HEK293 (cell line): ENCODE data around the gene IPO8.

Source experiments
- CTCF ChIA-PET: fragments of 350-600 bp; formaldehyde crosslinking; extraction: SDS; loops from one replicate; lab custom pipeline; 2021; ENCODE audit warnings: antibody characterized with exemption; lab: Yijun Ruan, JAX
- POLR2A ChIA-PET: fragments of 300-600 bp; formaldehyde crosslinking; extraction: SDS; loops from one replicate; lab custom pipeline; 2020; ENCODE audit warnings: antibody characterized with exemption, inconsistent platforms; lab: Yijun Ruan, JAX
- H3K27ac ChIP-seq: fragments of 200-500 bp; sonication (Bioruptor generic); 2 replicates; pipeline ENCODE4 v1.5.1; 2014; ENCODE audit warnings: low read depth, low read length, control low read depth, inconsistent platforms; ENCODE audit errors: extremely low read depth
- H3K36me3 ChIP-seq, 2 experiments: fragments of 200-500 bp in 1 of 2; sonication (Bioruptor generic) in 1 of 2; 1 replicate in 1 of 2; 2 replicates in 1 of 2; pipeline ENCODE4 v1.5.1; 2014 to 2017; ENCODE audit warnings: inconsistent platforms in 2 of 2, low read length in 2 of 2; ENCODE audit not compliant: control insufficient read depth in 2 of 2, insufficient read depth in 1 of 2
- H3K4me1 ChIP-seq: fragments of 200-500 bp; sonication (Bioruptor generic); 2 replicates; pipeline ENCODE4 v1.5.1; 2014; ENCODE audit warnings: mild to moderate bottlenecking, low read length, inconsistent platforms; ENCODE audit not compliant: control insufficient read depth, insufficient read depth
- H3K4me3 ChIP-seq: 2 replicates; pipeline ENCODE4 v1.5.1; 2011; ENCODE audit warnings: low read depth, mild to moderate bottlenecking, control low read depth, low read length, moderate library complexity
- H3K9me3 ChIP-seq: fragments of 200-500 bp; sonication (Bioruptor generic); 2 replicates; pipeline ENCODE4 v1.5.1; 2014; ENCODE audit warnings: low read depth, low read length, inconsistent platforms; ENCODE audit not compliant: control insufficient read depth, insufficient read depth
- BCL6B ChIP-seq: fragments of 450-650 bp; formaldehyde crosslinking; IDR thresholded peaks from 2 replicates; pipeline ENCODE4 v1.5.1; 2017; ENCODE audit warnings: missing biosample characterization, missing genetic modification characterization
- FEZF1 ChIP-seq: fragments of 450-650 bp; formaldehyde crosslinking; IDR thresholded peaks from 2 replicates; pipeline ENCODE4 v1.5.1; 2016; ENCODE audit warnings: missing biosample characterization, missing genetic modification characterization
- KLF7 ChIP-seq: fragments of 450-650 bp; formaldehyde crosslinking; IDR thresholded peaks from 2 replicates; pipeline ENCODE4 v1.5.1; 2016; ENCODE audit warnings: missing biosample characterization, missing genetic modification characterization, borderline replicate concordance
- PRDM6 ChIP-seq: fragments of 450-650 bp; formaldehyde crosslinking; IDR thresholded peaks from 2 replicates; pipeline ENCODE4 v1.5.1; 2017; ENCODE audit warnings: missing biosample characterization, missing genetic modification characterization
- RBAK ChIP-seq: fragments of 450-650 bp; formaldehyde crosslinking; IDR thresholded peaks from 2 replicates; pipeline ENCODE4 v1.5.1; 2016; ENCODE audit warnings: missing biosample characterization, missing genetic modification characterization
- SP2 ChIP-seq: fragments of 450-650 bp; formaldehyde crosslinking; IDR thresholded peaks from 2 replicates; pipeline ENCODE4 v1.5.1; 2016; ENCODE audit warnings: missing biosample characterization, missing genetic modification characterization
- SP3 ChIP-seq: fragments of 450-650 bp; formaldehyde crosslinking; IDR thresholded peaks from 2 replicates; pipeline ENCODE4 v1.5.1; 2016; ENCODE audit warnings: missing biosample characterization, missing genetic modification characterization
- ZFP69B ChIP-seq: fragments of 450-650 bp; formaldehyde crosslinking; IDR thresholded peaks from 2 replicates; pipeline ENCODE4 v1.5.1; 2016; ENCODE audit warnings: missing biosample characterization, missing genetic modification characterization
- ZNF112 ChIP-seq: fragments of 450-650 bp; formaldehyde crosslinking; IDR thresholded peaks from 2 replicates; pipeline ENCODE4 v1.5.0; 2017; ENCODE audit warnings: missing biosample characterization, missing genetic modification characterization
- ZNF148 ChIP-seq: fragments of 450-650 bp; formaldehyde crosslinking; IDR thresholded peaks from 2 replicates; pipeline ENCODE4 v1.5.0; 2017; ENCODE audit warnings: missing biosample characterization, missing genetic modification characterization, borderline replicate concordance
- ZNF16 ChIP-seq: fragments of 450-650 bp; formaldehyde crosslinking; IDR thresholded peaks from 2 replicates; pipeline ENCODE4 v1.5.1; 2016; ENCODE audit warnings: low read depth, missing biosample characterization, missing genetic modification characterization
- ZNF248 ChIP-seq: fragments of 450-650 bp; formaldehyde crosslinking; IDR thresholded peaks from 2 replicates; pipeline ENCODE4 v1.5.1; 2017; ENCODE audit warnings: missing biosample characterization, missing genetic modification characterization
- ZNF324 ChIP-seq: fragments of 450-650 bp; formaldehyde crosslinking; IDR thresholded peaks from 2 replicates; pipeline ENCODE4 v1.5.1; 2016; ENCODE audit warnings: missing biosample characterization, missing genetic modification characterization
- ZNF335 ChIP-seq: fragments of 450-650 bp; formaldehyde crosslinking; conservative IDR thresholded peaks from 2 replicates; pipeline ENCODE4 v1.5.1; 2016; ENCODE audit warnings: missing biosample characterization, missing genetic modification characterization
- ZNF530 ChIP-seq: fragments of 450-650 bp; formaldehyde crosslinking; IDR thresholded peaks from 2 replicates; pipeline ENCODE4 v1.5.1; 2016; ENCODE audit warnings: low read depth, missing biosample characterization, missing genetic modification characterization
- ZNF621 ChIP-seq: fragments of 450-650 bp; formaldehyde crosslinking; IDR thresholded peaks from 2 replicates; pipeline ENCODE4 v1.5.1; 2017; ENCODE audit warnings: missing biosample characterization, missing genetic modification characterization
- ZNF629 ChIP-seq: fragments of 450-650 bp; formaldehyde crosslinking; IDR thresholded peaks from 2 replicates; pipeline ENCODE4 v1.5.1; 2017; ENCODE audit warnings: missing biosample characterization, missing genetic modification characterization
- ZNF660 ChIP-seq: fragments of 450-650 bp; IDR thresholded peaks from 2 replicates; pipeline ENCODE4 v1.5.1; 2018; ENCODE audit warnings: missing biosample characterization, mild to moderate bottlenecking, missing genetic modification characterization
- ZNF677 ChIP-seq: fragments of 450-650 bp; IDR thresholded peaks from 2 replicates; pipeline ENCODE4 v1.5.0; 2018; ENCODE audit warnings: missing biosample characterization, mild to moderate bottlenecking, missing genetic modification characterization, moderate library complexity
- TF ChIP-seq, protein P1 (sequence below): fragments of 450-650 bp; formaldehyde crosslinking; IDR thresholded peaks from 2 replicates; pipeline ENCODE4 v1.5.1; 2016; ENCODE audit warnings: missing biosample characterization, missing genetic modification characterization
- TF ChIP-seq, protein P2 (sequence below): fragments of 450-650 bp; IDR thresholded peaks from 2 replicates; pipeline ENCODE4 v1.5.1; 2018; ENCODE audit warnings: missing biosample characterization, missing genetic modification characterization
- TF ChIP-seq, protein P3 (sequence below): fragments of 450-650 bp; formaldehyde crosslinking; IDR thresholded peaks from 2 replicates; pipeline ENCODE4 v1.5.1; 2016; ENCODE audit warnings: missing biosample characterization, missing genetic modification characterization
- TF ChIP-seq, protein P4 (sequence below): fragments of 450-650 bp; formaldehyde crosslinking; IDR thresholded peaks from 2 replicates; pipeline ENCODE4 v1.5.1; 2016; ENCODE audit warnings: missing biosample characterization, missing genetic modification characterization

IPO8 gene

DNA sequence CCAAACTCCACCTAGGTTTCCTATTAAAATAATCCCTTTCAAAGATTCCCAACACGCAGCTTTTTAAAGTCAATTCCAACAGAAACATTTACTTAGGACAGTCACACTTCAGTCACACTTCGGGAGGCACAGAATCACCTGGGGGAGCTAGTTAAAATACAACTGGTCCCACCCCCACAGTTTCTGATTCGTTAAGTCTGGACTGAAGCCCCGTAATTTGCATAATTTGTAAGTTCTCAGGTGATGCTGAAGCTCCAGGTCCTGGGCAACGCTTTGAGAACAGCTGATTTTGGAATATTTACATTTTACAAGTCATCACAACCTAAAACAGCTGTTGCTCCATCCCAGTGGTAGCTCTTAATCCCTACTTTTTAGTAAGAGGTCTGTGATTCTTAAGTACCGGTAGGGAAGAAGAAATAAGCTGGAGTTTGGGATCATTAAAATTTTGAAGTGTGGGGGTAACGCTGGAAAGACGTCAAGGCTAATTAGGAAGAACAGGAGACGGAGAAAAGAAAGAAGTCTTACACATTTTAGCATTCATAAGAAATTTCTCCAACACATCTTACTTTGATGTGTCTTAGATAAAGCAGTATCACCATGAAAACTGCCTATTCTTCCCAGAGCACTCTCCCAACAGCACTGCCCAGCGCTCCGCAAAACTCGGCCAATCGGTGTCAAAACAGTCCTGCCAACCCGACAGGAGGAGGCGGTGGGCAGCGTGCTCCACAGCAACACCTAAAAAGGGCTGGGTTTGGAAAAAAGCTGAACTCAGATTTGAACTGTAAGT lies 1.1 kb downstream of the IPO8 start (continued):
- TF ChIP-seq ZNF660 (no peak), RBAK (tag by site-specific recombination) (no peak), ZNF112 (tag by site-specific recombination) (no peak), ZNF324 (no peak), ZNF629 (tag by site-specific recombination) (0 out of 2 replicates have a peak, but pooled peaks have one; percentile 33), BCL6B (tag by site-specific recombination) (no peak), ZNF677 (tag by site-specific recombination) (no peak), KLF7 (tag by site-specific recombination) (no peak), ZFP69B (tag by site-specific recombination) (no peak), SP3 (no peak), SP2 (tag by site-specific recombination) (no peak)
- TF ChIP-seq, protein P1, sequence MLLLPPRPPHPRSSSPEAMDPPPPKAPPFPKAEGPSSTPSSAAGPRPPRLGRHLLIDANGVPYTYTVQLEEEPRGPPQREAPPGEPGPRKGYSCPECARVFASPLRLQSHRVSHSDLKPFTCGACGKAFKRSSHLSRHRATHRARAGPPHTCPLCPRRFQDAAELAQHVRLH (tag by site-specific recombination), result no peak
- TF ChIP-seq, protein P2, sequence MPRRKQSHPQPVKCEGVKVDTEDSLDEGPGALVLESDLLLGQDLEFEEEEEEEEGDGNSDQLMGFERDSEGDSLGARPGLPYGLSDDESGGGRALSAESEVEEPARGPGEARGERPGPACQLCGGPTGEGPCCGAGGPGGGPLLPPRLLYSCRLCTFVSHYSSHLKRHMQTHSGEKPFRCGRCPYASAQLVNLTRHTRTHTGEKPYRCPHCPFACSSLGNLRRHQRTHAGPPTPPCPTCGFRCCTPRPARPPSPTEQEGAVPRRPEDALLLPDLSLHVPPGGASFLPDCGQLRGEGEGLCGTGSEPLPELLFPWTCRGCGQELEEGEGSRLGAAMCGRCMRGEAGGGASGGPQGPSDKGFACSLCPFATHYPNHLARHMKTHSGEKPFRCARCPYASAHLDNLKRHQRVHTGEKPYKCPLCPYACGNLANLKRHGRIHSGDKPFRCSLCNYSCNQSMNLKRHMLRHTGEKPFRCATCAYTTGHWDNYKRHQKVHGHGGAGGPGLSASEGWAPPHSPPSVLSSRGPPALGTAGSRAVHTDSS (tag by site-specific recombination), result no peak

DNA sequence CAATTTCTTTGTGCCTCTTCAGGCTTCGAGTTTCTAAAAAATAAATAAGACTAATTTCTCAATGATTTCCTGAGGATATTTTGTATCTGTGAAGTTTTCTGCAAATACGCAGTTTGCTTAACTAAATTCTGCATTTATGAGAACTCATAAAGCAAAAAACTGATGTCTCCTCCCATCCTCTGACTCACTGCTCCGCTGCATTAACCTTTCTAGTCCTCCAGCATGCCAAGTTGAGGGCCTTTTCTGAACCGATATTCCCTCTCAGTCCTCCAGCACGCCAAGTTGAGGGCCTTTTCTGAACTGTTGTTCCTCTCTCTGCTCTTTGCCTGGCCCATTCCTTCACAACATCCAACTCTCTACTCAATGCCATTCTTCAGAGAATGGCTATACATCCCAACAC lies 3.2 kb downstream of the IPO8 start:
- ChIA-PET POLR2A (no interaction called here), CTCF (no interaction called here)
- peaks cover 13% of the 10 kb centered on the region for H3K4me1 ChIP-seq
- no peaks in the 10 kb centered on the region for H3K36me3 ChIP-seq
- H3K4me3 ChIP-seq, result no peak overlapping the region
- no peaks in the 10 kb centered on the region for H3K9me3 ChIP-seq
- no peak overlapping the region for H3K27ac ChIP-seq
- TF ChIP-seq ZNF530 (tag by site-specific recombination) (no peak), ZNF16 (no peak), SP3 (no peak), ZNF335 (tag by site-specific recombination) (0 out of 2 replicates have a peak, but pooled peaks have one; percentile 48), ZNF621 (tag by site-specific recombination) (no peak), FEZF1 (tag by site-specific recombination) (peak; percentile 97), PRDM6 (tag by site-specific recombination) (peak; percentile 96), ZNF148 (tag by site-specific recombination) (no peak), ZNF248 (tag by site-specific recombination) (no peak)
- TF ChIP-seq, protein P3, sequence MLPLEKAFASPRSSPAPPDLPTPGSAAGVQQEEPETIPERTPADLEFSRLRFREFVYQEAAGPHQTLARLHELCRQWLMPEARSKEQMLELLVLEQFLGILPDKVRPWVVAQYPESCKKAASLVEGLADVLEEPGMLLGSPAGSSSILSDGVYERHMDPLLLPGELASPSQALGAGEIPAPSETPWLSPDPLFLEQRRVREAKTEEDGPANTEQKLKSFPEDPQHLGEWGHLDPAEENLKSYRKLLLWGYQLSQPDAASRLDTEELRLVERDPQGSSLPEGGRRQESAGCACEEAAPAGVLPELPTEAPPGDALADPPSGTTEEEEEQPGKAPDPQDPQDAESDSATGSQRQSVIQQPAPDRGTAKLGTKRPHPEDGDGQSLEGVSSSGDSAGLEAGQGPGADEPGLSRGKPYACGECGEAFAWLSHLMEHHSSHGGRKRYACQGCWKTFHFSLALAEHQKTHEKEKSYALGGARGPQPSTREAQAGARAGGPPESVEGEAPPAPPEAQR, result no peak
- TF ChIP-seq, protein P2 (tag by site-specific recombination), result no peak
- TF ChIP-seq, protein P4, sequence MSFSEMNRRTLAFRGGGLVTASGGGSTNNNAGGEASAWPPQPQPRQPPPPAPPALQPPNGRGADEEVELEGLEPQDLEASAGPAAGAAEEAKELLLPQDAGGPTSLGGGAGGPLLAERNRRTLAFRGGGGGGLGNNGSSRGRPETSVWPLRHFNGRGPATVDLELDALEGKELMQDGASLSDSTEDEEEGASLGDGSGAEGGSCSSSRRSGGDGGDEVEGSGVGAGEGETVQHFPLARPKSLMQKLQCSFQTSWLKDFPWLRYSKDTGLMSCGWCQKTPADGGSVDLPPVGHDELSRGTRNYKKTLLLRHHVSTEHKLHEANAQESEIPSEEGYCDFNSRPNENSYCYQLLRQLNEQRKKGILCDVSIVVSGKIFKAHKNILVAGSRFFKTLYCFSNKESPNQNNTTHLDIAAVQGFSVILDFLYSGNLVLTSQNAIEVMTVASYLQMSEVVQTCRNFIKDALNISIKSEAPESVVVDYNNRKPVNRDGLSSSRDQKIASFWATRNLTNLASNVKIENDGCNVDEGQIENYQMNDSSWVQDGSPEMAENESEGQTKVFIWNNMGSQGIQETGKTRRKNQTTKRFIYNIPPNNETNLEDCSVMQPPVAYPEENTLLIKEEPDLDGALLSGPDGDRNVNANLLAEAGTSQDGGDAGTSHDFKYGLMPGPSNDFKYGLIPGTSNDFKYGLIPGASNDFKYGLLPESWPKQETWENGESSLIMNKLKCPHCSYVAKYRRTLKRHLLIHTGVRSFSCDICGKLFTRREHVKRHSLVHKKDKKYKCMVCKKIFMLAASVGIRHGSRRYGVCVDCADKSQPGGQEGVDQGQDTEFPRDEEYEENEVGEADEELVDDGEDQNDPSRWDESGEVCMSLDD, result no peak
